Smooth muscle cell (in vitro differentiated cells): ENCODE results near the gene SPATA1. TPM values are rescaled to one million over a fixed set of nuclear protein-coding genes. Genes with fewer than 3 reads are reported as not detected.
A peak's percentile ranks its signal among the peaks of the same experiment; 100 is the strongest.

Experiments used
- DNase-seq: peaks from one replicate; lab custom pipeline; 2025; ENCODE audit not compliant: unreplicated experiment; lab: John Stamatoyannopoulos, UW
- H2AFZ ChIP-seq: fragments of 200-600 bp; sonication (generic); 2 replicates; pipeline ENCODE4 v1.6.0; 2016; ENCODE audit warnings: antibody characterized with exemption, low read depth, mild to moderate bottlenecking
- H3F3A ChIP-seq: fragments of 200-600 bp; sonication (generic); 2 replicates; pipeline ENCODE4 v1.6.0; 2017; ENCODE audit warnings: antibody characterized with exemption, low read depth
- H3K27ac ChIP-seq: fragments of 200-600 bp; sonication (generic); 2 replicates; pipeline ENCODE4 v1.5.1; 2016; ENCODE audit warnings: low read depth, mild to moderate bottlenecking
- H3K27me3 ChIP-seq: fragments of 200-600 bp; sonication (generic); 2 replicates; pipeline ENCODE4 v1.6.1; 2016; ENCODE audit warnings: low read depth, mild to moderate bottlenecking
- H3K36me3 ChIP-seq: fragments of 200-600 bp; sonication (generic); 2 replicates; pipeline ENCODE4 v1.5.1; 2016; ENCODE audit warnings: low read depth
- H3K4me1 ChIP-seq: fragments of 200-600 bp; sonication (generic); 2 replicates; pipeline ENCODE4 v1.5.1; 2016; ENCODE audit warnings: low read depth
- H3K4me2 ChIP-seq: fragments of 200-600 bp; sonication (generic); 2 replicates; pipeline ENCODE4 v1.6.0; 2016; ENCODE audit warnings: mild to moderate bottlenecking
- H3K4me3 ChIP-seq: fragments of 200-600 bp; sonication (generic); 2 replicates; pipeline ENCODE4 v1.5.1; 2016; ENCODE audit warnings: mild to moderate bottlenecking
- H3K79me2 ChIP-seq: fragments of 200-600 bp; sonication (generic); 2 replicates; pipeline ENCODE4 v1.6.0; 2016; ENCODE audit warnings: low read depth, mild to moderate bottlenecking
- H3K9ac ChIP-seq: fragments of 200-600 bp; sonication (generic); 2 replicates; pipeline ENCODE4 v1.6.0; 2016; ENCODE audit warnings: low read depth
- H3K9me3 ChIP-seq: fragments of 200-600 bp; sonication (generic); replicated peaks from 2 replicates; pipeline ENCODE4 v1.5.1; 2016; ENCODE audit warnings: low read depth
- H4K20me1 ChIP-seq: fragments of 200-600 bp; sonication (generic); 2 replicates; pipeline ENCODE4 v1.6.0; 2016; ENCODE audit warnings: low read depth
- CTCF ChIP-seq: fragments of 200-600 bp; sonication (generic); IDR thresholded peaks from 2 replicates; pipeline ENCODE4 v1.5.1; 2017; ENCODE audit warnings: borderline replicate concordance, mild to moderate bottlenecking, antibody characterized with exemption; ENCODE audit not compliant: insufficient read depth, poor library complexity, severe bottlenecking
- WGBS: methylation state at CpG from one replicate; pipeline ENCODE4 v1.1.7; 2016; ENCODE audit warnings: low lambda C conversion rate; 5-methylcytosine and 5-hydroxymethylcytosine counted together
- polyA plus RNA-seq: library from polyadenylated mRNA; unstranded; fragments of >200 nt; fragmentation: Nextera tagmentation; extraction: Ambion mirVana; gene quantifications from 2 replicates; pipeline ENCODE4 v1.2.1, GENCODE V29; 2016
- total RNA-seq: library from RNA; depleted of rRNA; stranded (reverse); fragments of >200 nt; gene quantifications from 2 replicates; pipeline ENCODE4 v1.2.3, GENCODE V29; 2014

SPATA1 gene
- total and polyA plus RNA-seq, 2 experiments from 2014 or later, result 0.94 to 2.3 TPM

GRCh38 chr1:84540759-84541158 lies 34.6 kb downstream of the SPATA1 start:
- H3K4me2 ChIP-seq, result peak overlapping the region; percentile 51
- H2AFZ ChIP-seq, result no peak overlapping the region
- H4K20me1 ChIP-seq, result no peaks in the 10 kb centered on the region
- no peak overlapping the region for H3K9ac ChIP-seq
- 8% methylated on average over 1 of the region's 1 CpG for WGBS
- H3K4me1 ChIP-seq, result peaks cover 5% of the 10 kb centered on the region
- H3F3A ChIP-seq, result peaks cover 9% of the 10 kb centered on the region
- no peak overlapping the region for H3K4me3 ChIP-seq
- DNase-seq, result no peak
- H3K36me3 ChIP-seq, result no peaks in the 10 kb centered on the region
- no peak for TF ChIP-seq CTCF
- no peaks in the 10 kb centered on the region for H3K79me2 ChIP-seq
- H3K27ac ChIP-seq, result peak overlapping the region; percentile 51
- no peaks in the 10 kb centered on the region for H3K27me3 ChIP-seq
- no peaks in the 10 kb centered on the region for H3K9me3 ChIP-seq

GRCh38 chr1:84541679-84542078 lies 35.5 kb downstream of the SPATA1 start:
- TF ChIP-seq CTCF, result peak; percentile 5
- Histone ChIP-seq H3K27ac (no peak overlapping the region), H3K4me3 (no peak overlapping the region), H3K9ac (no peak overlapping the region), H3K27me3 (no peaks in the 10 kb centered on the region), H4K20me1 (no peaks in the 10 kb centered on the region), H3F3A (peaks cover 9% of the 10 kb centered on the region), H3K9me3 (no peaks in the 10 kb centered on the region), H3K4me2 (peak overlapping the region; percentile 30), H3K4me1 (peaks cover 5% of the 10 kb centered on the region), H2AFZ (no peak overlapping the region), H3K36me3 (no peaks in the 10 kb centered on the region), H3K79me2 (no peaks in the 10 kb centered on the region)
- no peak for DNase-seq
- WGBS, result 75% methylated on average over 4 of the region's 4 CpGs

GRCh38 chr1:84550826-84551225 lies 44.6 kb downstream of the SPATA1 start:
- Histone ChIP-seq H3K79me2 (no peaks in the 10 kb centered on the region), H3K4me1 (no peaks in the 10 kb centered on the region), H3K4me2 (no peak overlapping the region), H3K36me3 (peaks cover 11% of the 10 kb centered on the region), H4K20me1 (no peaks in the 10 kb centered on the region), H2AFZ (no peak overlapping the region), H3F3A (no peaks in the 10 kb centered on the region), H3K27me3 (no peaks in the 10 kb centered on the region), H3K4me3 (no peak overlapping the region), H3K9ac (no peak overlapping the region), H3K9me3 (no peaks in the 10 kb centered on the region), H3K27ac (no peak overlapping the region)
- WGBS, result 97% methylated on average over 2 of the region's 2 CpGs
- TF ChIP-seq CTCF, result no peak
- no peak for DNase-seq

GRCh38 chr1:84569216-84569615 lies 63.0 kb downstream of the SPATA1 start:
- peaks cover 17% of the 10 kb centered on the region for H3K79me2 ChIP-seq
- H3K4me2 ChIP-seq, result no peak overlapping the region
- peaks cover 10% of the 10 kb centered on the region for H3F3A ChIP-seq
- H4K20me1 ChIP-seq, result no peaks in the 10 kb centered on the region
- no peaks in the 10 kb centered on the region for H3K36me3 ChIP-seq
- H3K4me3 ChIP-seq, result no peak overlapping the region
- DNase-seq, result no peak
- no peak overlapping the region for H3K27ac ChIP-seq
- H2AFZ ChIP-seq, result no peak overlapping the region
- H3K9ac ChIP-seq, result no peak overlapping the region
- H3K27me3 ChIP-seq, result no peaks in the 10 kb centered on the region
- TF ChIP-seq CTCF, result no peak
- peaks cover 25% of the 10 kb centered on the region for H3K4me1 ChIP-seq
- H3K9me3 ChIP-seq, result no peaks in the 10 kb centered on the region
